ENCODE data around the gene SMAD3. TPM values are rescaled to one million over a fixed set of nuclear protein-coding genes. Genes with fewer than 3 reads are reported as not detected.

The SMAD3 gene
- total RNA-seq, 1 donor from 2014 or later, result 89.3 TPM

DNA sequence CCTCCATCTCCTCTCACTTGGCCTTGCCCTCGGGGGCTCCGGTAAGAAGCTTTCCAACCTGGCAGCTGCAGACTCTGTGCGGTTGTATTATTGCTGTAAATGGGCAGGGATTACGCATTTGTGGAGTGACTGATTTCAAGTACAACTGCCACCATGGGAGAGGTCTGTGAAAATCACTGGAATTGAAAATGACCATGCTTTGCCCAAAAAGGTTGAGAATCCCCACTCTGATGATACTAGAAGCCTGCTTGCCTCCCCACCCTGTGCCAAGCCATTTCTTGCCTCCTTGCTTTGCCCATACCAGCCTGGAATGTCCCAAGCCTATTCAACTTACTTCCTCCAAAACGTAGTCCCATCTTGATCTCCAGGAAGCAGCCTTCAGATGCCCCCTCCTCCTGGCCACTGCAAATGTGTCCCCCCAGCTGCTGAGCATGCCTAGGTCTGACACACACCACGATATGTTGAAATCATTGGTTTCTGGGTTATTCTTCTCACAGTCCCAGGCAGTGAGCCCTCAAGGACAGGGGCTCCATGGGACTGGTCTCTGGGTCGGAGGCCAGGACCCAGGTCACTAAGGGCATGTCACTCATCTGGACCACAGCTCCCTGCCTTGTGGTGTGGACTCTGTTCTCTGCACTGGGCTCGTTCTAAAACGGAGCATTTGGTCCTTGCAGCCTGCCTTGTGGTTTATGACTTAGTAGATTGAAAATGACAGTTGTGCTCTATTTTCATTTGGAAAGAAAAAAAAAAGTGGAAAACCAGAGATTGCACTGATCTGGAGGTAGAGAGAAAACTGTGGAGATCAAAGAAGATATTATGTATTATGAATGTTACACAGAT lies 42.9 kb downstream of the SMAD3 start:
- no peak overlapping the region for H3K4me3 ChIP-seq
- H3K4me1 ChIP-seq, result peaks cover 23 to 53% of the 10 kb centered on the region in 2 donors
- no peaks in the 10 kb centered on the region for H3K36me3 ChIP-seq
- no peaks in the 10 kb centered on the region for H3K27me3 ChIP-seq
- H3K9me3 ChIP-seq, result no peaks in the 10 kb centered on the region
- intact Hi-C loops (cut with DNase I), result loop anchor here (5.0 kb wide), 3 partner anchors 41 to 226 kb away; partner anchors contain the start of gene SMAD3
- H3K27ac ChIP-seq, result peak overlapping the region in 1 of 2 donors; percentile 77
- DNase-seq (ENCODE audit: low spot score in 2 of 2), result no peak
- TF ChIP-seq, protein P1, sequence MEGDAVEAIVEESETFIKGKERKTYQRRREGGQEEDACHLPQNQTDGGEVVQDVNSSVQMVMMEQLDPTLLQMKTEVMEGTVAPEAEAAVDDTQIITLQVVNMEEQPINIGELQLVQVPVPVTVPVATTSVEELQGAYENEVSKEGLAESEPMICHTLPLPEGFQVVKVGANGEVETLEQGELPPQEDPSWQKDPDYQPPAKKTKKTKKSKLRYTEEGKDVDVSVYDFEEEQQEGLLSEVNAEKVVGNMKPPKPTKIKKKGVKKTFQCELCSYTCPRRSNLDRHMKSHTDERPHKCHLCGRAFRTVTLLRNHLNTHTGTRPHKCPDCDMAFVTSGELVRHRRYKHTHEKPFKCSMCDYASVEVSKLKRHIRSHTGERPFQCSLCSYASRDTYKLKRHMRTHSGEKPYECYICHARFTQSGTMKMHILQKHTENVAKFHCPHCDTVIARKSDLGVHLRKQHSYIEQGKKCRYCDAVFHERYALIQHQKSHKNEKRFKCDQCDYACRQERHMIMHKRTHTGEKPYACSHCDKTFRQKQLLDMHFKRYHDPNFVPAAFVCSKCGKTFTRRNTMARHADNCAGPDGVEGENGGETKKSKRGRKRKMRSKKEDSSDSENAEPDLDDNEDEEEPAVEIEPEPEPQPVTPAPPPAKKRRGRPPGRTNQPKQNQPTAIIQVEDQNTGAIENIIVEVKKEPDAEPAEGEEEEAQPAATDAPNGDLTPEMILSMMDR (IDR thresholded peaks at IDR 0.05), result no peak

DNA sequence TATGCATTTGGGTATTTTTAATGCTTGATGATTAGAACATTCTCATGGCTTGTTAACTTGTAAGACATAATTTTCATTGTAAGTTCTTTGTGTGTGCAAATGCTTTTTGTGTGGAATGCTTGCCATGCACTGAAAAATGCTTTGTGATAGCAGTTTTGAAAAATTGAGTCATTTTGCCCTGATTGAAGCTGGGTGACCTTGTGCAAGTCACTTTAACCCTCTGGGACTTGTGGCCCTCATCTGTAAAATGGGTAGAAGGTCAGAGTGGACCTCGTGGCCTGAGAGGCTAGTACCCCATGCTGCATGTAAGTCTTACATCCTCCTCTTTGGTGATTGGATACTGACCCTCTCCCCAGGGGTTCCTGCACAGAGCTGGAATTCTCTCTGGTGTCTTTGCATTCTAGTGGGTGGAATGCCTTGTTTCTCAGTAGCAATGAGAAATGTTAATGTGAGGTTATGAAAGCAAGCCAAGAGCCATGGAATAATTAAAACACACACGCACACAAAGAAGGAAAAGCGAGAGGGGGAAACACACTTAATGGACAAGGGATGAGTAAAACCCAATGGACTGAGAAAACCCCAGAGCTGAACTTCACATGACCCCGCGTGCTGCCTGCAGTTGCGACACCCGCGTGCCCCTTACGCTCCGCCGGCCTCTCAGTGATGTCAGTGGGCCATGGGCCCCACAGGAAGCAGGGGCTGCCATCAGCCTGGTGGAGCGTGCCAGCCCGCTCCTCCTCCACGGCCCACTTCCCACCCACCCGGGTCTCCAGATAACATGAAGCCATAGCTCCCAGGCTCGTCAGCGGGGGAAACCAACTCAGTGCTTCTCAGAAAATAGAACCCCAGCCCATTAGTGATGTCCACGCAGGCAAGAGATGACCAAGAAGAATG lies 44.0 kb downstream of the SMAD3 start:
- Histone ChIP-seq H3K4me3 (no peak overlapping the region), H3K27me3 (no peaks in the 10 kb centered on the region), H3K27ac (peak overlapping the region; percentile 4 to 37), H3K36me3 (no peaks in the 10 kb centered on the region), H3K9me3 (no peaks in the 10 kb centered on the region), H3K4me1 (peaks cover 19 to 54% of the 10 kb centered on the region in 2 donors)
- intact Hi-C loops (cut with DNase I), result loop anchor here (5.0 kb wide), 3 partner anchors 42 to 227 kb away; partner anchors contain the start of gene SMAD3
- TF ChIP-seq, protein P1 (IDR thresholded peaks at IDR 0.05), result no peak
- peak; percentile 47 to 85 for DNase-seq (ENCODE audit: low spot score in 2 of 2)

DNA sequence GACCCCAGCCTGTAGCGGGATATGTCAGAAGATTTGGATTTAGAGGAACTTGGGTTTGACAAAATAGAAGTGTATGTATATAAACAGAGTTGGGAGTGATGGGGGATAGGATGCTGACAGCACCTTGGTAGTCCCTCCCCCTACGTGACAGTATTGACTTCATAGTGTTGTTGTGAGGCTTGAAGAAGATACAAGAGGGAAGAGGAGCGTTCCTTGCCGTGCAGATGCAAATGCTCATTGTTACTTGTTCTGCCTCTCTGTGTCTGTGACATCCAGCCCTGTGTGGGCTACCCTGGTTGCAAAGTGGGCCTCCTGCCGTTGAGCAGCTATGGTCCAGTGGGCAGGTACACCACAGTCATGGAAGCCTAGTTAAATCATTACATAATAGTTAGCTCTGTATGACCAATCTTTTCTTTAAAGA lies 45.0 kb downstream of the SMAD3 start:
- H3K9me3 ChIP-seq, result no peaks in the 10 kb centered on the region
- H3K4me3 ChIP-seq, result no peak overlapping the region
- peaks cover 17 to 54% of the 10 kb centered on the region in 2 donors for H3K4me1 ChIP-seq
- DNase-seq (ENCODE audit: low spot score in 2 of 2), result no peak
- intact Hi-C loops (cut with DNase I), result no loop called here
- H3K27me3 ChIP-seq, result no peaks in the 10 kb centered on the region
- TF ChIP-seq, protein P1 (IDR thresholded peaks at IDR 0.05), result no peak
- peak overlapping the region; percentile 4 to 37 for H3K27ac ChIP-seq
- no peaks in the 10 kb centered on the region for H3K36me3 ChIP-seq

DNA sequence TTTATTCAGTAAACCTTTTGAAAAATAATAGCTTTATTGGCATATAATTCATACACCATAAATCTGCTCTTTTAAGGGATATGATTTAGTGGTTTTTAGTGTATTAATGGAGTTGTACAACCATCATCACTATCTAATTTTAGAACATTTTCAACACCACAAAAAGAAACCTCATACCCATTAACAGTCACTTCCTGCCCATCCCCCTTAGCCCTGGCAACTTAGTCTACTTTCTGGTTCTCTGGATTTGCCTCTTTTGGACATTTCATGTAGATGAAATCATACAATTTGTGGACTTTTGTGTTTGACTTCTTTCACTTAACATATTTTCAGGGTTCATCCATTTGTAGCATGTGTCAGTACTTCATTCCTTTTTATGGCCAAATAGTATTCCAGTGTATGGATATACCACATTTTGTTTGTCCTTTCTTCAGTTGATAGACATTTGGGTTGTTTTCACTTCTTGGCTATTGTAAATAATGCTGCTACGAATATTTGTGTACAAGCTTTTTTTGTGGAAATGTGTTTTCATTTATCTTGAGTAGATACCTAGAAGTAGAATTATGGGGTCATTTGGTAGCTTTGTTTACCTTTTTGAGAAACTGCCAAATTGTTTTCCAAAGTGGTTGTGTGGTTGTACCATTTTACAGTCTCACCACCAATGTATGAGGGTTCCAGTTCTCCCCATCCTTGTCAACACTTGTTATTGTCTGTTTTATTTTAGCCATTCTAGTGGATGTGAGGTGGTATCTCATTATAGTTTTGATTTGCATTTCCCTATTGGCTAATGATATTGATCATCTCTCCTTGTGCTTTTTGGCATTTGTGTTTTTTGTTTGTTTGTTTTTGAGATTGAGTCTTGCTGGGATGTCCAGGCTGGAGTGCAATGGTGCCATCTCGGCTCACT lies 45.8 kb downstream of the SMAD3 start:
- no peaks in the 10 kb centered on the region for H3K36me3 ChIP-seq

More for the DNA sequence above, 45.8 kb downstream of the SMAD3 start:
- no peaks in the 10 kb centered on the region for H3K27me3 ChIP-seq
- DNase-seq (ENCODE audit: low spot score in 2 of 2), result no peak
- peak overlapping the region in 1 of 2 donors; percentile 4 for H3K27ac ChIP-seq
- H3K4me1 ChIP-seq, result peaks cover 12 to 53% of the 10 kb centered on the region in 2 donors
- TF ChIP-seq, protein P1 (IDR thresholded peaks at IDR 0.05), result no peak
- intact Hi-C loops (cut with DNase I), result no loop called here
- no peaks in the 10 kb centered on the region for H3K9me3 ChIP-seq
- no peak overlapping the region for H3K4me3 ChIP-seq
